CD4-positive, alpha-beta T cell treated with Interleukin-4 for 4 hours (primary cell): ENCODE results near the gene NAIF1.

Experiments
- DNase-seq: peaks from one replicate; pipeline ENCODE4 v3.0.0-alpha.2; 2020

NAIF1 gene

GRCh38 chr9:128102196-128102595 is 35.1 kb upstream of the NAIF1 start:
- DNase-seq, result no peak

GRCh38 chr9:128101690-128102089 is 34.6 kb upstream of the NAIF1 start:
- DNase-seq, result no peak

- DNase-seq, result no peak
These were observed 34.1 kb upstream of the NAIF1 start for GRCh38 chr9:128101231-128101661.

GRCh38 chr9:128100581-128100980 is 33.5 kb upstream of the NAIF1 start:
- no peak for DNase-seq

- DNase-seq, result no peak
These were observed 32.9 kb upstream of the NAIF1 start for GRCh38 chr9:128099932-128100491.

GRCh38 chr9:128099231-128099931 is 32.3 kb upstream of the NAIF1 start:
- no peak for DNase-seq

- DNase-seq, result peak; percentile 45
These were observed 31.4 kb upstream of the NAIF1 start for GRCh38 chr9:128098297-128099230.

GRCh38 chr9:128097543-128098296 is 30.6 kb upstream of the NAIF1 start:
- DNase-seq, result no peak

- DNase-seq, result no peak
These were observed 29.8 kb upstream of the NAIF1 start for GRCh38 chr9:128096616-128097536.

- DNase-seq, result no peak
These were observed 27.9 kb upstream of the NAIF1 start for GRCh38 chr9:128094950-128095544.

GRCh38 chr9:128094166-128094949 is 27.2 kb upstream of the NAIF1 start:
- peak; percentile 85 for DNase-seq

GRCh38 chr9:128093011-128093410 is 25.9 kb upstream of the NAIF1 start:
- peak; percentile 39 for DNase-seq

- no peak for DNase-seq
These were observed 25.3 kb upstream of the NAIF1 start for GRCh38 chr9:128092199-128092977.

- DNase-seq, result no peak
These were observed 24.5 kb upstream of the NAIF1 start for GRCh38 chr9:128091571-128091970.

- no peak for DNase-seq
These were observed 24.0 kb upstream of the NAIF1 start for GRCh38 chr9:128091144-128091543.

- no peak for DNase-seq
These were observed 22.2 kb upstream of the NAIF1 start for GRCh38 chr9:128089299-128089698.

GRCh38 chr9:128088253-128088945 is 21.3 kb upstream of the NAIF1 start:
- DNase-seq, result peak; percentile 32

GRCh38 chr9:128087262-128087661 is 20.1 kb upstream of the NAIF1 start:
- no peak for DNase-seq

- no peak for DNase-seq
These were observed 18.8 kb upstream of the NAIF1 start for GRCh38 chr9:128085943-128086342.
